SK-N-SH treated with all-trans-retinoic acid at 6 μM for 48 hours (cell line): ENCODE data around the gene STRA8.

ENCODE experiments used
- ATAC-seq: fragments of 200-7000 bp; cut with Tn5 transposase; 3 replicates; pipeline ENCODE4 v1.9.1; 2020; ENCODE audit warnings: mild to moderate bottlenecking, moderate library complexity
- ARNTL ChIP-seq: fragments of 450-650 bp; formaldehyde crosslinking; IDR thresholded peaks from 2 replicates; pipeline ENCODE4 v1.5.0; 2020; ENCODE audit warnings: low read depth, mild to moderate bottlenecking, moderate library complexity, borderline replicate concordance
- BACH2 ChIP-seq: fragments of 250-450 bp; sonication (Bioruptor Pico); IDR thresholded peaks from 2 replicates; pipeline ENCODE4 v1.9.0; 2021; ENCODE audit warnings: mild to moderate bottlenecking, borderline replicate concordance
- CREB5 ChIP-seq: fragments of 250-450 bp; sonication (Bioruptor Pico); IDR thresholded peaks from 2 replicates; pipeline ENCODE4 v1.5.1; 2020; ENCODE audit warnings: low read depth, mild to moderate bottlenecking, moderate library complexity
- CSDC2 ChIP-seq: fragments of 250-450 bp; sonication (Bioruptor Pico); IDR thresholded peaks from 2 replicates; pipeline ENCODE4 v1.5.0; 2020; ENCODE audit warnings: mild to moderate bottlenecking, moderate library complexity
- ESRRG ChIP-seq: fragments of 250-450 bp; sonication (Bioruptor Pico); IDR thresholded peaks from 2 replicates; pipeline ENCODE4 v1.6.1; 2021; ENCODE audit warnings: mild to moderate bottlenecking
- GLIS3 ChIP-seq: fragments of 250-450 bp; sonication (Bioruptor Pico); IDR thresholded peaks from 2 replicates; pipeline ENCODE4 v1.5.0; 2020; ENCODE audit warnings: mild to moderate bottlenecking, moderate library complexity
- ISL1 ChIP-seq: fragments of 250-450 bp; sonication (Bioruptor Pico); IDR thresholded peaks from 2 replicates; pipeline ENCODE4 v2.1.2; 2022; ENCODE audit warnings: mild to moderate bottlenecking, moderate library complexity
- OSR1 ChIP-seq: fragments of 250-450 bp; sonication (Bioruptor Pico); IDR thresholded peaks from 2 replicates; pipeline ENCODE4 v1.8.0; 2022; ENCODE audit warnings: moderate library complexity, mild to moderate bottlenecking, inconsistent platforms
- POU6F1 ChIP-seq: fragments of 250-450 bp; sonication (Bioruptor Pico); IDR thresholded peaks from 2 replicates; pipeline ENCODE4 v1.8.0; 2021; ENCODE audit warnings: low read depth, mild to moderate bottlenecking, moderate library complexity, borderline replicate concordance
- PPARA ChIP-seq: fragments of 250-450 bp; sonication (Bioruptor Pico); IDR thresholded peaks from 2 replicates; pipeline ENCODE4 v1.5.0; 2020; ENCODE audit warnings: mild to moderate bottlenecking, borderline replicate concordance
- RARB ChIP-seq: fragments of 250-450 bp; sonication (Bioruptor Pico); IDR thresholded peaks from 2 replicates; pipeline ENCODE4 v1.8.0; 2021; ENCODE audit warnings: mild to moderate bottlenecking, moderate library complexity
- SNAI2 ChIP-seq: fragments of 250-450 bp; sonication (Bioruptor Pico); IDR thresholded peaks from 2 replicates; pipeline ENCODE4 v1.5.0; 2020; ENCODE audit warnings: mild to moderate bottlenecking, moderate library complexity
- TCF4 ChIP-seq: fragments of 250-450 bp; sonication (Bioruptor Pico); IDR thresholded peaks from 2 replicates; pipeline ENCODE4 v1.8.0; 2021; ENCODE audit warnings: mild to moderate bottlenecking, moderate library complexity, borderline replicate concordance
- TOX ChIP-seq: fragments of 250-450 bp; sonication (Bioruptor Pico); IDR thresholded peaks from 2 replicates; pipeline ENCODE4 v1.8.0; 2021; ENCODE audit warnings: mild to moderate bottlenecking, moderate library complexity, borderline replicate concordance
- TSHZ2 ChIP-seq: fragments of 250-450 bp; sonication (Bioruptor Pico); IDR thresholded peaks from 2 replicates; pipeline ENCODE4 v1.5.0; 2020; ENCODE audit warnings: mild to moderate bottlenecking, moderate library complexity
- ZC3H10 ChIP-seq: fragments of 250-450 bp; sonication (Bioruptor Pico); IDR thresholded peaks from 2 replicates; pipeline ENCODE4 v1.5.1; 2021; ENCODE audit warnings: mild to moderate bottlenecking, moderate library complexity
- ZFP3 ChIP-seq: fragments of 250-450 bp; sonication (Bioruptor Pico); IDR thresholded peaks from 2 replicates; pipeline ENCODE4 v1.5.0; 2020; ENCODE audit warnings: mild to moderate bottlenecking, moderate library complexity
- ZFP30 ChIP-seq: fragments of 450-650 bp; formaldehyde crosslinking; IDR thresholded peaks from 2 replicates; pipeline ENCODE4 v1.5.0; 2022; ENCODE audit warnings: mild to moderate bottlenecking, moderate library complexity
- ZNF565 ChIP-seq: fragments of 450-650 bp; formaldehyde crosslinking; conservative IDR thresholded peaks from 2 replicates; pipeline ENCODE4 v1.5.0; 2020; ENCODE audit warnings: low read depth, mild to moderate bottlenecking, moderate library complexity
- ZNF70 ChIP-seq: fragments of 450-650 bp; formaldehyde crosslinking; IDR thresholded peaks from 2 replicates; pipeline ENCODE4 v1.5.0; 2020; ENCODE audit warnings: mild to moderate bottlenecking, moderate library complexity
- ZNF8 ChIP-seq: fragments of 450-650 bp; formaldehyde crosslinking; IDR thresholded peaks from 2 replicates; pipeline ENCODE4 v1.5.0; 2020; ENCODE audit warnings: mild to moderate bottlenecking, moderate library complexity
- TF ChIP-seq, protein P1 (sequence below): fragments of 250-450 bp; sonication (Bioruptor Pico); IDR thresholded peaks from 2 replicates; pipeline ENCODE4 v1.5.1; 2021; ENCODE audit warnings: mild to moderate bottlenecking, moderate library complexity

Gene STRA8, protein sequence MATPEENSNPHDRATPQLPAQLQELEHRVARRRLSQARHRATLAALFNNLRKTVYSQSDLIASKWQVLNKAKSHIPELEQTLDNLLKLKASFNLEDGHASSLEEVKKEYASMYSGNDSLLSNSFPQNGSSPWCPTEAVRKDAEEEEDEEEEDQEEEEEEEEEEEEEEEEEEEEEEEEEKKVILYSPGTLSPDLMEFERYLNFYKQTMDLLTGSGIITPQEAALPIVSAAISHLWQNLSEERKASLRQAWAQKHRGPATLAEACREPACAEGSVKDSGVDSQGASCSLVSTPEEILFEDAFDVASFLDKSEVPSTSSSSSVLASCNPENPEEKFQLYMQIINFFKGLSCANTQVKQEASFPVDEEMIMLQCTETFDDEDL

DNA sequence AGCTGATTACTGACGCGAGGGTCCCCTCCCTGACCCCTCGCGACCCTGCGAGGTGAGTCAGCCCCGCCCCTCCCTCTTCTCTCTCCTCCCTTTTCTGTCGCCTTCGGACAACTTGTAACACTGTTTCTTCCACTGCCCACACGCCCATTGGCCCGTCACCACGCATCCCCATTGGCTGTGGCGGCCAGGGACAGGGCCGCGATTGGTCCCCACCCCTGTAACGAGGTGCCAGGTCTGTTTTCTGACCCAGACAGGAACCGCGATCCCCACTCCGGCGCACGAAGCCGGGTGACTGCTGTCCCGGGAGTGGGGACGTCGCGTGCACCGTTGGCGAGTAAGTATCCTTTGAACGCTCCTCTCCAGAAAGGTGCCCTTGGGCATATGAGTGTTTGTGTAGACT is at the start of gene STRA8:
Gene STRA8, plus strand, starts transcription at position 269 of the 400 bp plus-strand sequence. CDS start 6,687 bp downstream, outside the sequence.
- no peak for ATAC-seq
- TF ChIP-seq POU6F1 (CRISPR knock-in tag): no peak
- TF ChIP-seq, protein P1, sequence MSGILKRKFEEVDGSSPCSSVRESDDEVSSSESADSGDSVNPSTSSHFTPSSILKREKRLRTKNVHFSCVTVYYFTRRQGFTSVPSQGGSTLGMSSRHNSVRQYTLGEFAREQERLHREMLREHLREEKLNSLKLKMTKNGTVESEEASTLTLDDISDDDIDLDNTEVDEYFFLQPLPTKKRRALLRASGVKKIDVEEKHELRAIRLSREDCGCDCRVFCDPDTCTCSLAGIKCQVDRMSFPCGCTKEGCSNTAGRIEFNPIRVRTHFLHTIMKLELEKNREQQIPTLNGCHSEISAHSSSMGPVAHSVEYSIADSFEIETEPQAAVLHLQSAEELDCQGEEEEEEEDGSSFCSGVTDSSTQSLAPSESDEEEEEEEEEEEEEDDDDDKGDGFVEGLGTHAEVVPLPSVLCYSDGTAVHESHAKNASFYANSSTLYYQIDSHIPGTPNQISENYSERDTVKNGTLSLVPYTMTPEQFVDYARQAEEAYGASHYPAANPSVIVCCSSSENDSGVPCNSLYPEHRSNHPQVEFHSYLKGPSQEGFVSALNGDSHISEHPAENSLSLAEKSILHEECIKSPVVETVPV: no peak
- TF ChIP-seq TOX (CRISPR knock-in tag): no peak
- TF ChIP-seq TSHZ2 (CRISPR knock-in tag): no peak
- no peak for TF ChIP-seq OSR1
- TF ChIP-seq CREB5 (CRISPR knock-in tag): no peak
- TF ChIP-seq ESRRG (CRISPR knock-in tag): no peak
- no peak for TF ChIP-seq ISL1 (CRISPR knock-in tag)
- TF ChIP-seq TCF4 (CRISPR knock-in tag): no peak
- no peak for TF ChIP-seq RARB (CRISPR knock-in tag)
- no peak for TF ChIP-seq PPARA
- no peak for TF ChIP-seq BACH2 (CRISPR knock-in tag)
- no peak for TF ChIP-seq CSDC2 (CRISPR knock-in tag)
- TF ChIP-seq ZFP3: no peak
- TF ChIP-seq, all 23 proteins: peak for 0

DNA sequence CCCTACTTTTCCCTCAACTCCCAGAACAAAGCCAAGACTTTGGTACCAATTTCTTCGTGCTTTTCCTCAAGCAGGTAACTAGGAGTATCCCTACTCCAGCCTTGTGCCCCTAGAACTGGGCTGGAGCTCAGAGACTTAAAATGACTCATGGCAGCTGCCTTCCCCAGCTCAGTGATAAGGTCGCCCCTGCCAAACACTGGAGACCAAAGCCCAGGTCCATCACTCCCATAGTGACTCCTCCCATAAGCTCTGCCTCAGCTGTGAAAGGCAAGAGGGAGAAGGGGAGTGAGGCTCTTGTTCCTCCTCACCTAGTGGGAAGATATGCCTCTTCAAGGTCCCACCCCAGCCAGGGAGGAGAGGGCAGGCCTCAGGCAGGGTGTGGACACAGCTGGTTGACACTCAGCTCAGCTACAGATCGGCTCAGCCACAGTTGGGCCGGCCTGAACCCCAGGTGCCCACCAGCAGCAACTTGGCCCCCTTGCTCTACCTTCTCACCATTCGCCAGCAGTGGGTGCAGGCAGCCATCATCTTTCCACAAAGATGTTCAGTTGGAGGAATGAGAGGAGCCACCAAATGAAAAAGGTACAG is 49.3 kb upstream of the STRA8 start:
- no peak for TF ChIP-seq ZC3H10
- TF ChIP-seq GLIS3: no peak
- TF ChIP-seq ARNTL (CRISPR knock-in tag): no peak
- TF ChIP-seq OSR1: no peak
- TF ChIP-seq PPARA: no peak
- no peak for TF ChIP-seq ZNF70 (CRISPR knock-in tag)
- TF ChIP-seq TSHZ2 (CRISPR knock-in tag): no peak
- no peak for TF ChIP-seq RARB (CRISPR knock-in tag)
- TF ChIP-seq ZFP30: no peak
- TF ChIP-seq BACH2 (CRISPR knock-in tag): no peak
- TF ChIP-seq TOX (CRISPR knock-in tag): no peak
- no peak for TF ChIP-seq SNAI2 (CRISPR knock-in tag)
- TF ChIP-seq, protein P1: no peak
- TF ChIP-seq ZNF565 (CRISPR knock-in tag): no peak
- TF ChIP-seq ZNF8 (CRISPR knock-in tag): no peak
- TF ChIP-seq POU6F1 (CRISPR knock-in tag): no peak
- no peak for TF ChIP-seq TCF4 (CRISPR knock-in tag)
- TF ChIP-seq, all 23 proteins: peak for 0
- no peak for ATAC-seq
